GM18951 (cell line): ENCODE data around the gene LARGE1.

Experiments
- POLR2A ChIP-seq: IDR thresholded peaks from 4 replicates; pipeline ENCODE4 v1.6.1; 2011; ENCODE audit warnings: mild to moderate bottlenecking; ENCODE audit not compliant: insufficient read length, insufficient read depth; ENCODE audit errors: extremely low read depth
- in situ Hi-C: fragments of 300-500 bp; cut with MboI; formaldehyde crosslinking; loops from one replicate; pipeline ENCODE4 v1.12.0; 2022; ENCODE audit warnings: low sequenced_read_pairs, mixed read lengths, inconsistent platforms; ENCODE audit not compliant: unreplicated experiment

The LARGE1 gene

DNA sequence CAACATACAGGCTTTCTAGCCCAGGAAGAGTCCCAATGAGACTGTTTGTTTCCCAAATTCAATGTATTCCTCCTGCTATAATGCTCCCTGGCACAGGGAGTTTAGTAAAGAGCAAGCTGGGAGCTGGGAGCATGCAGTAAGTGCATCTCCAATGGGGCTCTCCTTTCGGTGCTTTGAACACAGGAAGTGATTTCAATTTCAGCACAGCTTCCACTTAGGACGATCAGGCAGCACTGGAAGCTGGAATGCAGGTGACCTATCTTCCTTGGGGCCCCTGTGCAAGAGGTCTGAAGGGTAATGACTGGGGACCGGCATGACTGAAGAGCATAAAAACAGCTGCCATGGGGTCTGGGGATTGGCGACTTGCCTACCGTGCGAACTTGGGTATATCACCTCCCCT is 76.0 kb downstream of the LARGE1 start:
- in situ Hi-C loops: no loop called here
- TF ChIP-seq POLR2A: no peak

DNA sequence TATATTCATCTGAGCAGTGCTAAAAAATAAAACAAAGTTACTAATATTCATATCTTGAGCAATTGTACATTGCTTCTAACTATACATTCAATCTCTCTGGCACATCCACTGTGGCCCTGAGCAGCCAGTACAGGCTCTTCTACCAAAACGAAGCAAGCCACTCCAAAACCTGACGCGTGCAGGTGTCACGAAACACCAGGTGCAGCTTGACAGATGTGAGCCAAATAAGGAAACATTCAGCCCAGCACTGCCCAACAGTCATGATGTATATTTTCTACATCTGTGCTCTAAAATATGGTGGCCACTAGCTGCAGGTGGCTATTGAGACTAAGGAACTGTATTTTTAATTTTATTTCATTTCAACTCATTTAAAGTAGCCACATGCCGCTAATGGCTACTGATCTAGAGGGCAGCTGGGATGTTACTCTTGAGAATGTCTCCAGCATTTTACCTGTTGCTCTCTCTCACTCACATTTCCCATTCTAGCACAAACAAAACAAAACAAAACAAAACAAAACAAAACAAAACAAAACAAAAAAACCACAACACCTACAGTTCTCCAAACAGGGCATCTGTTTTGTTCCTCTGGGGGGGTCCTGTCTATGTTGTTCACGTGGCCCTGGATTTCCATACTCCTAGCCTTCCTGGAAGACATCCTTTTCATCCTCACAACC is 77.7 kb downstream of the LARGE1 start:
- in situ Hi-C loops: no loop called here
- TF ChIP-seq POLR2A: no peak

GRCh38 chr22:33842006-33842354 is 78.3 kb downstream of the LARGE1 start:
- no peak for TF ChIP-seq POLR2A
- in situ Hi-C loops: no loop called here

- no peak for TF ChIP-seq POLR2A
- in situ Hi-C loops: no loop called here
Observed at GRCh38 chr22:33841281-33842005, 78.8 kb downstream of the LARGE1 start.

- TF ChIP-seq POLR2A: no peak
- in situ Hi-C loops: no loop called here
Observed at GRCh38 chr22:33838644-33839043, 81.6 kb downstream of the LARGE1 start.

DNA sequence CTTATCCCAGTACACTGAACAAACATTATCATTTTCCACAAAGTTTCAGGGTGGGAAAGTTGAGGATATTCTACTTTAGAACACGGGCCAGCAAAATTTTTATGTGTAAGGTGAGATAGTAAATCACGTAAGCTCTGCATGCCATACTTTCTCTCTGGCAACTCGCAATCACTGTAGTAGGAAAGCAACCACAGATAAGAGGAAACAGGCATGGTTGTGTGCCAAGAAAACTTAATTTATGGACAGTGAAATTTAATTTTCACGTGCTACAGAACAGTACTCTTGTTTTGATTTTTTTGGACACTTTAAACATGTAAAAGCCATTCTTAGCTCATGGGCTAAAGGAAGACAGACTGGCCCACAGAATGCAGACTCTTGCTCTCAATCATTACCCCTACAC is 82.5 kb downstream of the LARGE1 start:
- in situ Hi-C loops: no loop called here
- no peak for TF ChIP-seq POLR2A

DNA sequence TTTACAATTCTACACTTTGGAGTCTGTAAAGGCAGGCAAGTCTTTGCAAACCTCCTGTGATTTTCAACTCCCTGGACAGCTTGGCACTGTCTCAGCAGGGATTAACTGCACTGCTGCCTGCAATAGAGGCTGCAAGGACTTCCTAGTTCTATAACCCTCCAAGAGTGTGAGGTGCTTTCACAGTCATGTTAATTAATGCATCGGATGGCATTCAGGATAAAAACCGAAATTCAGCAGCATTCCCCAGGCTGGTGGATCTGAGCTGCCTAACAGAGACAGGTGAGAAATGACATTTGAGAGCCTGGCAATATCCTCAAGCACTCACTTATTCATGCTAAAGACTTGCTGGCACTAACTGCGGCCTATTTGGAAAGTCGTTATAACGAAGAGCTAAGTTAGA is 85.0 kb downstream of the LARGE1 start:
- TF ChIP-seq POLR2A: no peak
- in situ Hi-C loops: no loop called here

DNA sequence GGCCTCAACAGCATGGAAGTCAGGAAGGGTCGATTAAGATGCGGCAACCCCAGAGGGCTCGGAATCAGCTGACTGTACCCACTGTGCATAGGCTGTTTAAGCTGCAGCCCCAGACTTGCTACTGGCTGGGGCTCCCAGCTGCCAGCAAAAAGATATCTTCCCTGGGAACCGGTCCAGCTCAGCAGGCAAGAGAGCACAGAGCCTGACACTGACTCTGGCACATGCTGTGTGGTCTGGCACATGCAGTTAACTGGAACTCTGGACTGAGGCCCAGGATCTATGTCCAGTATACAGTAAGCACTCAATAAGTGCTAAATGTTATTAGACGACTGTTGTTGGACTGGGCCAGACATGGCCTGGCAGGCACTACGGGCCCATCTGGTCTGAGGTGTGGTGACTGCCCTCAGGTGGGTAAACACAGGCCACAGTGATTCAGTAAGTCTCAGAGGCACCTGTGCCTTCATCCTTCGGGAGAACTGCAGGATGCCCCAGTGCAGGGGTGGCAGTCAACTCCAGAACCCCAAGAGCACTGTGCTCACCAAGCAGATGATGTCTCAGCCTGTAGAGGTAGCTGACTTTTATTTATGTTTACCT is 87.6 kb downstream of the LARGE1 start:
- TF ChIP-seq POLR2A: no peak
- in situ Hi-C loops: no loop called here

DNA sequence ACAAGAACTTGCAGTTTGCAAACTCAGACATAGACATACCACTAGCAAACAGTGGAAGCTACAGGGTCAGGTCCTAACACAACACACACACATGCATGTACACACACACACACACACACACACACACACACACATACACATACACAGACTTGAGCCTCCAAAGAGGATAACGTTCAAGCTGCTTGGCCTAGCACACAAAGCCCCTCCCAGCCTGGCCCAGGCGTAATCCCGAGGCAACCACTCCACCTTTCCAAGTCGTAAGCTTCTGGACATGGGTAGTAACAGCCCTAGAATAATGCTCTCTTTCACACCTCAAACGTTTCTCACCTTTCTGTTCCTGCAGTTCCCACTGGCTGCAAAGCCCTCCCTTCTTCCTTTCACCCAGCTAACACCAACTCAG is 88.6 kb downstream of the LARGE1 start:
- TF ChIP-seq POLR2A: no peak
- in situ Hi-C loops: no loop called here

DNA sequence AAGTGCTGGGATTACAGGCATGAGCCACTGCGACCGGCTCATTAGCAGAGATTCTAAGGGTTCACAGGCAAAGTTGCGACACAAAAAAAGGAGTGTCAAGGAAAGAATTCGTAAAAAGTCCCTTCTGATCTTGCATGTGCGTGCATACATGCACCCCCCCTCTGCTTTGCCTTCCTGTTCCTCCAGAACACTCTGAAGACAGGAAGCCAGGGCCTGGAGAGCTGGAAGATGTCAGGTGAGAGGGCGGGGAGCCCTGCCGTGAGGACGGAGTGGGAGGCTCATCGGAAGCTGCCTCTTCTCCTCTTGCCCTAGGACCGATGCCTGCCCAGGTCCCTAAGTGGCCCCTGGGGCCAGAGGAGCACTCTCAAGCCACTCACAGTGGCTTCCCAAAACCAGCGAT is 89.1 kb downstream of the LARGE1 start:
- no peak for TF ChIP-seq POLR2A
- in situ Hi-C loops: no loop called here

DNA sequence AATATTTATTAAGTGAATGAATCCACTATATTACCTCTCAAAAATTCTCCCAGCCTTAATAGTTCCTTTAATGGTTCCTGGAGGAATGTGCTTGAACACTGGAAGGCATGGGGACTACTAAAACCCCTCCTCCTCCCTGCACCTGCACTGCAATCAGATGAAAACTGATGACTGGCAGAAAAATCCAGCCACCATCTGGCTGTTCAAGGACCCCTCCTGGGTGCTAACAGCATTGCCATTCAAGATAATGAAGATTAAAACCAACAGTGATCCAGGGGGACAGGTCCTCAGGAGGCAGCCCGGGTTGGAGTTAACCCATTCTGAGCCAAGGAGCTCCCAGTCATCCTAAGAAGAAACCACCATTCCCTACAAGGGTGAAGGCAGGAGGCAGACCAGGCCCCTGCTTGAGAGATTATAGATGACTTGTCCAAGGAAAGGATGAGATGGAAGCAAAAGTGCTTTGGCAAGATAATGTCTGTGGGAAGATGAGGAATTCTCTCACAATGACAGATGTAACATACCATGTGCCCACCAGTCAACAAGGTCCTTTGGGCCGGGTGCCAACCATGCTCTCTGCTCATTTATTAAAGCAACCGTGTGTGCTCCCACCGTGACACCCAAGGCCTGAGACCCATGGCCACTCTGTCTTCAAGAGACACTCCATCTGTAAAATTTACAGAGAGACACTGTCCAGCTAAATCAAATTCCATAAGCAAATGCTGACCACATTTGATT is 90.6 kb downstream of the LARGE1 start:
- in situ Hi-C loops: no loop called here
- no peak for TF ChIP-seq POLR2A

GRCh38 chr22:33828302-33828701 is 92.0 kb downstream of the LARGE1 start:
- no peak for TF ChIP-seq POLR2A

DNA sequence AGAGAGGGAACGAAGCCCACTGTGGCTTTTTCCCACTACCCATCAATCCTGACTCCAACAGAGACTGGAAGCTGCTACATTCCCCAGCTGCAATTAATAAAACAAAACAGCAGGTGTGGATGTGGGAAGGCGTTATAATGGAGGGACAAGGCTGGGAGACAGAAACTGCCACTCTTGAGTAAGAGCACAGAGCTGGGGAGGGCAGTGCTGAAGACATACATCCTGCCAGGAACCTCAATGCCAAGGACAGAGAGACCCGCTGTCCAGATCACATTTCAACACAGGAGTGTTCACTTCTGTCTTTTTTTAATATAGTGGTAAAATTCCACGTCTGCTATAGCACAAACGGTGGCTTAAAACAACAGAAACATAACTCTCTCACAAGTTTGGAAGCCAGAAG is 94.5 kb downstream of the LARGE1 start:
- TF ChIP-seq POLR2A: no peak
- in situ Hi-C loops: no loop called here

More at GRCh38 chr22:33828302-33828701, 92.0 kb downstream of the LARGE1 start:
- in situ Hi-C loops: no loop called here
